OCI-LY7 (cell line): ENCODE data around the gene NCK2. TPM values are rescaled to one million over a fixed set of nuclear protein-coding genes. Genes with fewer than 3 reads are reported as not detected.

Source experiments
- BruUV-seq: library from RNA; stranded (reverse); fragments of 400-500 nt; replicated peaks from 2 replicates; lab custom pipeline; 2021; lab: Mats Ljungman, UMichigan
- CTCF ChIA-PET: fragments of 300-600 bp; sonication (Branson Sonifier 250); formaldehyde crosslinking; loops from one replicate; lab custom pipeline; 2022; ENCODE audit warnings: antibody characterized with exemption; ENCODE audit not compliant: unreplicated experiment; lab: Charles Lee
- POLR2A ChIA-PET: fragments of 300-600 bp; sonication (Branson Sonifier 250); formaldehyde crosslinking; loops from one replicate; lab custom pipeline; 2022; ENCODE audit warnings: antibody characterized with exemption; lab: Charles Lee
- DNase-seq: peaks from one replicate; pipeline ENCODE4 v3.0.0-alpha.2; 2015; ENCODE audit warnings: low spot score
- H2AFZ ChIP-seq: fragments of 200-600 bp; sonication (generic), shearing (Covaris generic); 2 replicates; pipeline ENCODE4 v1.6.1; 2014; ENCODE audit warnings: mild to moderate bottlenecking, antibody characterized with exemption, low read length, moderate library complexity
- H3K27ac ChIP-seq: fragments of 200-600 bp; sonication (generic); 2 replicates; pipeline ENCODE4 v1.5.1; 2014; ENCODE audit warnings: mixed run types, low read depth, mild to moderate bottlenecking, moderate library complexity, low read length, inconsistent platforms; ENCODE audit not compliant: poor library complexity, severe bottlenecking
- H3K36me3 ChIP-seq: fragments of 200-600 bp; sonication (generic); 2 replicates; pipeline ENCODE4 v1.6.1; 2014; ENCODE audit warnings: mild to moderate bottlenecking, antibody characterized with exemption, low read length, moderate library complexity, mixed read lengths; ENCODE audit not compliant: insufficient read depth
- H3K4me1 ChIP-seq: fragments of 200-600 bp; sonication (generic); 2 replicates; pipeline ENCODE4 v1.5.1; 2014; ENCODE audit warnings: mild to moderate bottlenecking, low read length; ENCODE audit not compliant: insufficient read depth, poor library complexity, severe bottlenecking
- H3K4me2 ChIP-seq: fragments of 200-600 bp; sonication (generic); 2 replicates; pipeline ENCODE4 v1.6.1; 2014; ENCODE audit warnings: mild to moderate bottlenecking, low read length
- H3K4me3 ChIP-seq: fragments of 200-600 bp; sonication (generic); 2 replicates; pipeline ENCODE4 v1.5.1; 2014; ENCODE audit warnings: mild to moderate bottlenecking, low read depth, low read length; ENCODE audit not compliant: poor library complexity, severe bottlenecking
- H3K79me2 ChIP-seq: fragments of 200-600 bp; sonication (generic); 2 replicates; pipeline ENCODE4 v1.6.1; 2016; ENCODE audit warnings: low read depth, mild to moderate bottlenecking, low read length, moderate library complexity, mixed read lengths; ENCODE audit not compliant: insufficient read depth
- H3K9me2 ChIP-seq: fragments of 200-600 bp; sonication (generic); 2 replicates; pipeline ENCODE4 v1.6.1; 2016; ENCODE audit warnings: mild to moderate bottlenecking, low read length, mixed read lengths; ENCODE audit not compliant: insufficient read depth
- H3K9me3 ChIP-seq: fragments of 200-600 bp; sonication (generic); 2 replicates; pipeline ENCODE4 v1.6.1; 2014; ENCODE audit warnings: mild to moderate bottlenecking, mixed run types, low read length, mixed read lengths
- H4K20me1 ChIP-seq: fragments of 200-600 bp; sonication (generic); 2 replicates; pipeline ENCODE4 v1.6.1; 2014; ENCODE audit warnings: mild to moderate bottlenecking, antibody characterized with exemption, low read length, moderate library complexity, mixed read lengths; ENCODE audit not compliant: insufficient read depth
- CTCF ChIP-seq: fragments of 200-600 bp; sonication (generic); conservative IDR thresholded peaks from 2 replicates; pipeline ENCODE4 v1.5.1; 2014; ENCODE audit warnings: mild to moderate bottlenecking, antibody characterized with exemption, low read length, moderate library complexity, mixed read lengths
- EZH2phosphoT487 ChIP-seq: fragments of 200-600 bp; sonication (generic); IDR thresholded peaks from 2 replicates; pipeline ENCODE4 v1.6.1; 2018; ENCODE audit warnings: low read depth, borderline replicate concordance, mild to moderate bottlenecking, mixed run types, antibody characterized with exemption, low read length, moderate library complexity, mixed read lengths
- intact Hi-C: fragments of 100-400 bp; cut with micrococcal nuclease; formaldehyde crosslinking; loops from one replicate; pipeline ENCODE4 v1.10.0; 2022; ENCODE audit not compliant: unreplicated experiment
- total RNA-seq, 2 experiments: library from RNA; depleted of rRNA in 1 of 2; stranded (reverse); fragments of >200 nt in 1 of 2; shearing (Covaris generic) in 1 of 2; gene quantifications; 2 replicates each; pipeline ENCODE4 v1.2.3, GENCODE V29; 2014 to 2022

Gene NCK2
- total RNA-seq, 2 experiments from 2014 or later, result 23.4 to 34.2 TPM

DNA sequence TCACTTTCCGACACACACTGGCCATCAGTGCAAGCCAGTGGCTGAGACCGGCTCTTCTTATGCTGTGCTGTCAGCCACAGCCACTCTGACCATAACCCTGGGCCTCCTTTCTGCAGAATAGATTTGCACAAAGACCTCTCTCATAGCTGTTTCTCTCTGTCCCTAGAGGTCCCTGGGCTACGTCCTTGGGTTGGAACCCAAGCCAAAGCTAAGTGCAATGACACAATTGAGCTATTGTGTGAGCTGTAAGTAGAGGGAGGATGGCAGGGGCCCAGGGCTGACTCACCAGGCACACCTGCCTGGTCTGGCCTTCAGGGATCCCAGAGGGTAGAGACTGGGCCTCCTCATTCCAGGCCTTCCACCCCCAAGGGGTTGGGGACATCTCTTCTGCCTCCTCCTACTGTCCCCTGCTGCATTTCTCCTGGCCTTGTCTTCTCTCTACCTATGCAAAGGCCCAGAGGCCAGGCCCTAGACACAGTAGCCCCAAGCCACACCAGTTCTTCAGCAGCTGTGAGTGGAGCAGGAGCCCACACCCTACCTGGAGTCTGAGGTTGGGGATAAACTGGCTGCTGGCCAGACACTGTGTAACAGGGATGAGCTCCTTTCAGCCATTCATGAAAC is 174.6 kb downstream of the NCK2 start:
- no TSS peak for BruUV-seq
- intact Hi-C loops, result no loop called here
- Histone ChIP-seq H3K27ac (no peak overlapping the region), H3K4me1 (peaks cover 14% of the 10 kb centered on the region), H4K20me1 (no peaks in the 10 kb centered on the region), H3K4me2 (no peak overlapping the region), H3K36me3 (no peaks in the 10 kb centered on the region), H3K9me3 (peaks cover 12% of the 10 kb centered on the region; the same call in 1 of the 2 replicates), H3K9me2 (no peaks in the 10 kb centered on the region), H2AFZ (no peak overlapping the region), H3K4me3 (no peak overlapping the region), H3K79me2 (no peaks in the 10 kb centered on the region)
- no peak for DNase-seq
- CTCF ChIA-PET, result no interaction called here
- POLR2A ChIA-PET, result no interaction called here
- no peak for TF ChIP-seq CTCF
- TF ChIP-seq EZH2phosphoT487, result no peak

- Histone ChIP-seq H3K4me1 (peaks cover 11% of the 10 kb centered on the region), H4K20me1 (no peaks in the 10 kb centered on the region), H3K4me3 (no peak overlapping the region), H3K9me2 (no peaks in the 10 kb centered on the region), H3K4me2 (no peak overlapping the region), H3K27ac (no peak overlapping the region), H3K9me3 (peaks cover 12% of the 10 kb centered on the region; the same call in 1 of the 2 replicates), H3K79me2 (no peaks in the 10 kb centered on the region), H3K36me3 (no peaks in the 10 kb centered on the region), H2AFZ (no peak overlapping the region)
- CTCF ChIA-PET, result no interaction called here
- TF ChIP-seq CTCF (peak; percentile 75), EZH2phosphoT487 (no peak)
- POLR2A ChIA-PET, result no interaction called here
- BruUV-seq, result no TSS peak
- intact Hi-C loops, result loop anchor here (10.0 kb wide), 1 partner anchor 625 kb away; no protein-coding TSS in a partner anchor
- peak; percentile 11 for DNase-seq
Measured at GRCh38 chr2:105919826-105920225, 175.1 kb downstream of the NCK2 start.

DNA sequence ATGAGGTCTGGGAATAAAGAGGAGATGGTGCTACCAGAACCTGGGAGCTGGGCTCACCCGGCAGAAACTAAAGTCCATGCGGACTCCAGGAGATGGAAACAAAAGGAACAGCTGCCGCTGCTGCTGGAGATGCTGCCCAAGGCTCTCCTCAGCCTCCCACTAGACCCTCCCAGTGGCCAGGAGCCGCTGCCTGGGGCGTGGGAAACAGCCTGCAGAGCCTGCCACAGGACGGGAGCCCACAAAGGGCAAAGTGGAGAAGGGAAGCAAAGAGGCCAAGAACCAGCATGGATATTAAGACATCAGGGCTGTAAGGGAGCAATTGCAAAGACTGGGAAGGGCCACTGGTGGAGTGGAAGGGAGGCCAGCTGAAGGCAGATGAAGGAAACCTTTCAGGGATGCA is 179.6 kb downstream of the NCK2 start:
- no TSS peak for BruUV-seq
- TF ChIP-seq CTCF, result no peak
- no peak for TF ChIP-seq EZH2phosphoT487
- intact Hi-C loops, result loop anchor here (10.0 kb wide), 1 partner anchor 621 kb away; no protein-coding TSS in a partner anchor
- peaks cover 4% of the 10 kb centered on the region for H3K4me1 ChIP-seq
- H3K4me3 ChIP-seq, result no peak overlapping the region
- no peak for DNase-seq
- H4K20me1 ChIP-seq, result no peaks in the 10 kb centered on the region
- CTCF ChIA-PET, result no interaction called here
- H3K27ac ChIP-seq, result no peak overlapping the region
- peaks cover 12% of the 10 kb centered on the region; the same call in 1 of the 2 replicates for H3K9me3 ChIP-seq
- no peak overlapping the region for H2AFZ ChIP-seq
- no peak overlapping the region for H3K4me2 ChIP-seq
- POLR2A ChIA-PET, result interaction anchor here (0.6 kb wide), 1 partner anchor 182 kb away, joined by 3 read pairs; no protein-coding TSS in a partner anchor
- H3K36me3 ChIP-seq, result no peaks in the 10 kb centered on the region
- no peaks in the 10 kb centered on the region for H3K9me2 ChIP-seq
- no peaks in the 10 kb centered on the region for H3K79me2 ChIP-seq
